OCI-LY7 (cell line): ENCODE measurements around the gene DUS1L. TPM values are rescaled to one million over a fixed set of nuclear protein-coding genes. Genes with fewer than 3 reads are reported as not detected.

Experiments used
- BruUV-seq: library from RNA; stranded (reverse); fragments of 400-500 nt; replicated peaks from 2 replicates; lab custom pipeline; 2021; lab: Mats Ljungman, UMichigan
- CTCF ChIA-PET: fragments of 300-600 bp; sonication (Branson Sonifier 250); formaldehyde crosslinking; loops from one replicate; lab custom pipeline; 2022; ENCODE audit warnings: antibody characterized with exemption; ENCODE audit not compliant: unreplicated experiment; lab: Charles Lee
- POLR2A ChIA-PET: fragments of 300-600 bp; sonication (Branson Sonifier 250); formaldehyde crosslinking; loops from one replicate; lab custom pipeline; 2022; ENCODE audit warnings: antibody characterized with exemption; lab: Charles Lee
- DNase-seq: peaks from one replicate; pipeline ENCODE4 v3.0.0-alpha.2; 2015; ENCODE audit warnings: low spot score
- H2AFZ ChIP-seq: fragments of 200-600 bp; sonication (generic), shearing (Covaris generic); 2 replicates; pipeline ENCODE4 v1.6.1; 2014; ENCODE audit warnings: mild to moderate bottlenecking, antibody characterized with exemption, low read length, moderate library complexity
- H3K27ac ChIP-seq: fragments of 200-600 bp; sonication (generic); 2 replicates; pipeline ENCODE4 v1.5.1; 2014; ENCODE audit warnings: mixed run types, low read depth, mild to moderate bottlenecking, moderate library complexity, low read length, inconsistent platforms; ENCODE audit not compliant: poor library complexity, severe bottlenecking
- H3K36me3 ChIP-seq: fragments of 200-600 bp; sonication (generic); 2 replicates; pipeline ENCODE4 v1.6.1; 2014; ENCODE audit warnings: mild to moderate bottlenecking, antibody characterized with exemption, low read length, moderate library complexity, mixed read lengths; ENCODE audit not compliant: insufficient read depth
- H3K4me1 ChIP-seq: fragments of 200-600 bp; sonication (generic); 2 replicates; pipeline ENCODE4 v1.5.1; 2014; ENCODE audit warnings: mild to moderate bottlenecking, low read length; ENCODE audit not compliant: insufficient read depth, poor library complexity, severe bottlenecking
- H3K4me2 ChIP-seq: fragments of 200-600 bp; sonication (generic); 2 replicates; pipeline ENCODE4 v1.6.1; 2014; ENCODE audit warnings: mild to moderate bottlenecking, low read length
- H3K4me3 ChIP-seq: fragments of 200-600 bp; sonication (generic); 2 replicates; pipeline ENCODE4 v1.5.1; 2014; ENCODE audit warnings: mild to moderate bottlenecking, low read depth, low read length; ENCODE audit not compliant: poor library complexity, severe bottlenecking
- H3K79me2 ChIP-seq: fragments of 200-600 bp; sonication (generic); 2 replicates; pipeline ENCODE4 v1.6.1; 2016; ENCODE audit warnings: low read depth, mild to moderate bottlenecking, low read length, moderate library complexity, mixed read lengths; ENCODE audit not compliant: insufficient read depth
- H3K9me2 ChIP-seq: fragments of 200-600 bp; sonication (generic); 2 replicates; pipeline ENCODE4 v1.6.1; 2016; ENCODE audit warnings: mild to moderate bottlenecking, low read length, mixed read lengths; ENCODE audit not compliant: insufficient read depth
- H3K9me3 ChIP-seq: fragments of 200-600 bp; sonication (generic); 2 replicates; pipeline ENCODE4 v1.6.1; 2014; ENCODE audit warnings: mild to moderate bottlenecking, mixed run types, low read length, mixed read lengths
- H4K20me1 ChIP-seq: fragments of 200-600 bp; sonication (generic); 2 replicates; pipeline ENCODE4 v1.6.1; 2014; ENCODE audit warnings: mild to moderate bottlenecking, antibody characterized with exemption, low read length, moderate library complexity, mixed read lengths; ENCODE audit not compliant: insufficient read depth
- EZH2phosphoT487 ChIP-seq: fragments of 200-600 bp; sonication (generic); IDR thresholded peaks from 2 replicates; pipeline ENCODE4 v1.6.1; 2018; ENCODE audit warnings: low read depth, borderline replicate concordance, mild to moderate bottlenecking, mixed run types, antibody characterized with exemption, low read length, moderate library complexity, mixed read lengths
- intact Hi-C: fragments of 100-400 bp; cut with micrococcal nuclease; formaldehyde crosslinking; loops from one replicate; pipeline ENCODE4 v1.10.0; 2022; ENCODE audit not compliant: unreplicated experiment
- total RNA-seq, 2 experiments: library from RNA; depleted of rRNA in 1 of 2; stranded (reverse); fragments of >200 nt in 1 of 2; shearing (Covaris generic) in 1 of 2; gene quantifications; 2 replicates each; pipeline ENCODE4 v1.2.3, GENCODE V29; 2014 to 2022
- TF ChIP-seq, protein P1 (sequence below): fragments of 200-600 bp; sonication (generic); conservative IDR thresholded peaks from 2 replicates; pipeline ENCODE4 v1.5.1; 2014; ENCODE audit warnings: mild to moderate bottlenecking, antibody characterized with exemption, low read length, moderate library complexity, mixed read lengths

Gene DUS1L
- total RNA-seq, 2 experiments from 2014 or later = 320 to 388 TPM

DNA sequence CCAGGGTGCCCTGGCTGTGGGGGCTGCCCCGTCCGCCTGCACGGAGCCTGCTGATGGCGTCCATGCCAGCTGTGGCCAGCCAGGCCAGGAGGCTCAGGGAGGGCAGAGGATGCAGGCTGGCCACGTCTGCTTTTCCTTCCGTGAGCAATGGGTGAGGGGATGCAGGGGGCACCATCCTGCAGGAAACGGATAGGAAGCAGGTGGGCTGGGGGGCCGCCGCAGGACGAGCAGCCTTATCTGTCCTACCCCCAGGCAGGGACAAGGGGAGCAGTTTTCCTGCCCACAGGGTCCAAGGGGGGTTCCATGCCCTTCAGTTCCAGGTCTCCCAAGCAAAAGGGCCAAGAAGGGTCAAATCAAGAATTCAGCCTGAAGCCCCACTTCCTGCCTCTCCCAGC is 6.8 kb downstream of the DUS1L start:
- Histone ChIP-seq H3K4me3 (no peak overlapping the region), H3K9me3 (no peaks in the 10 kb centered on the region), H3K9me2 (no peaks in the 10 kb centered on the region), H3K79me2 (peaks cover 3% of the 10 kb centered on the region; the same call in 1 of the 2 replicates), H2AFZ (no peak overlapping the region), H4K20me1 (no peaks in the 10 kb centered on the region; the same call in 1 of the 2 replicates), H3K36me3 (peaks cover 97% of the 10 kb centered on the region), H3K4me2 (no peak overlapping the region), H3K27ac (no peak overlapping the region), H3K4me1 (peaks cover 3% of the 10 kb centered on the region)
- POLR2A ChIA-PET = no interaction called here
- no peak for DNase-seq
- no TSS peak for BruUV-seq
- TF ChIP-seq, protein P1, sequence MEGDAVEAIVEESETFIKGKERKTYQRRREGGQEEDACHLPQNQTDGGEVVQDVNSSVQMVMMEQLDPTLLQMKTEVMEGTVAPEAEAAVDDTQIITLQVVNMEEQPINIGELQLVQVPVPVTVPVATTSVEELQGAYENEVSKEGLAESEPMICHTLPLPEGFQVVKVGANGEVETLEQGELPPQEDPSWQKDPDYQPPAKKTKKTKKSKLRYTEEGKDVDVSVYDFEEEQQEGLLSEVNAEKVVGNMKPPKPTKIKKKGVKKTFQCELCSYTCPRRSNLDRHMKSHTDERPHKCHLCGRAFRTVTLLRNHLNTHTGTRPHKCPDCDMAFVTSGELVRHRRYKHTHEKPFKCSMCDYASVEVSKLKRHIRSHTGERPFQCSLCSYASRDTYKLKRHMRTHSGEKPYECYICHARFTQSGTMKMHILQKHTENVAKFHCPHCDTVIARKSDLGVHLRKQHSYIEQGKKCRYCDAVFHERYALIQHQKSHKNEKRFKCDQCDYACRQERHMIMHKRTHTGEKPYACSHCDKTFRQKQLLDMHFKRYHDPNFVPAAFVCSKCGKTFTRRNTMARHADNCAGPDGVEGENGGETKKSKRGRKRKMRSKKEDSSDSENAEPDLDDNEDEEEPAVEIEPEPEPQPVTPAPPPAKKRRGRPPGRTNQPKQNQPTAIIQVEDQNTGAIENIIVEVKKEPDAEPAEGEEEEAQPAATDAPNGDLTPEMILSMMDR = no peak
- no peak for TF ChIP-seq EZH2phosphoT487
- intact Hi-C loops = no loop called here
- CTCF ChIA-PET = no interaction called here

DNA sequence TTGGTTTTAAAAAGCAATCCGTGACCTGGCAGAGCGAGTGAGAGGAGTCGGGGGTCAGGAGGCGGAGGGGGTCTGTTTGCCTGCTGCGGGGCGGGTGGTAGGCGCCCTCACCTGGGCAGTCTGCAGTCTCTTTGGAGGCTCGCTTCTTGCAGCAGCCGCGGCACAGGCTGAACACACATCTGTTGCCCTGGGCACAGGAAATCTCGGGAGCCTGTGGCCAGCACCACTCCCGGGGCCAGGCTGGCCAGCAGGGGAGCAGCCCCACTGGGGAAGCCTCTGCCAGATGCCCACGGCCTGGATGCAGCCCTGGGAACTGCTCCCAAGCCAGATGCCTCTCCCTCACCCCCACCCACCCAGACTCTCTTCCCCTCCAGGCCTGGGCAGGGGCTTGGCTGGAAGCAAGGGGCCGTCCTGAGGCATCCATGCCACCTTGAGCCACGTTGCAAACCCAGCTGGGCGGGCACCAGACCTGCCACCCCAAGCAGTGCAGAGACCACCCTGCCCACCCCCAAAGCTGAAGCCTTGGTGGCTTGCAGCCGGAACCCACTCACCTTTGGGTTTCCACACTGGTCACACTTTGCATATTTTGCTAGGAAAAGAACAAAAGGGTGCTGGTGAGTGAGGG is 7.3 kb downstream of the DUS1L start:
- CTCF ChIA-PET = no interaction called here
- H3K36me3 ChIP-seq = peaks cover 96% of the 10 kb centered on the region

More for the DNA sequence above, 7.3 kb downstream of the DUS1L start:
- Histone ChIP-seq H3K4me1 (no peaks in the 10 kb centered on the region), H3K4me3 (no peak overlapping the region), H3K9me2 (no peaks in the 10 kb centered on the region), H2AFZ (no peak overlapping the region), H4K20me1 (no peaks in the 10 kb centered on the region), H3K27ac (no peak overlapping the region), H3K79me2 (no peaks in the 10 kb centered on the region), H3K4me2 (no peak overlapping the region), H3K9me3 (no peaks in the 10 kb centered on the region)
- no peak for DNase-seq
- POLR2A ChIA-PET = no interaction called here
- intact Hi-C loops = no loop called here
- no TSS peak for BruUV-seq
- no peak for TF ChIP-seq EZH2phosphoT487
- TF ChIP-seq, protein P1 = no peak
